Spleen (tissue), 3 donors: Measurements from ENCODE around the gene CERS1.

Source experiments
- POLR2A ChIP-seq, 3 donors: fragments of 450-650 bp; IDR thresholded peaks; one replicate each; pipeline ENCODE4 v1.5.1; 2017; ENCODE audit warnings: antibody characterized with exemption in 3 of 3, mild to moderate bottlenecking in 1 of 3
- POLR2AphosphoS5 ChIP-seq, 3 donors: sonication (generic); formaldehyde crosslinking; IDR thresholded peaks; one replicate each; pipeline ENCODE4 v1.5.1; 2017; ENCODE audit warnings: antibody characterized with exemption in 3 of 3

GRCh38 chr19:18860302-18860700 lies 35.7 kb downstream of the CERS1 start:
- no peak for TF ChIP-seq POLR2AphosphoS5 (IDR thresholded peaks at IDR 0.05)
- no peak for TF ChIP-seq POLR2A (IDR thresholded peaks at IDR 0.05)
